ENCODE results near the gene ZNF837.

GRCh38 chr19:58380662-58381459, at the start of gene ZNF837:
- peak; percentile 28; the same call in 1 of the 2 replicates for TF ChIP-seq EP300 (IDR thresholded peaks at IDR 0.05; ENCODE audit: borderline replicate concordance)
- TF ChIP-seq TCF12 (IDR thresholded peaks at IDR 0.05; ENCODE audit: low read depth), result peak; percentile 83
- TF ChIP-seq FOXM1 (IDR thresholded peaks at IDR 0.05; ENCODE audit: borderline replicate concordance, low read depth), result peak; percentile 35; the same call in 1 of the 2 replicates
- TF ChIP-seq, protein P1, sequence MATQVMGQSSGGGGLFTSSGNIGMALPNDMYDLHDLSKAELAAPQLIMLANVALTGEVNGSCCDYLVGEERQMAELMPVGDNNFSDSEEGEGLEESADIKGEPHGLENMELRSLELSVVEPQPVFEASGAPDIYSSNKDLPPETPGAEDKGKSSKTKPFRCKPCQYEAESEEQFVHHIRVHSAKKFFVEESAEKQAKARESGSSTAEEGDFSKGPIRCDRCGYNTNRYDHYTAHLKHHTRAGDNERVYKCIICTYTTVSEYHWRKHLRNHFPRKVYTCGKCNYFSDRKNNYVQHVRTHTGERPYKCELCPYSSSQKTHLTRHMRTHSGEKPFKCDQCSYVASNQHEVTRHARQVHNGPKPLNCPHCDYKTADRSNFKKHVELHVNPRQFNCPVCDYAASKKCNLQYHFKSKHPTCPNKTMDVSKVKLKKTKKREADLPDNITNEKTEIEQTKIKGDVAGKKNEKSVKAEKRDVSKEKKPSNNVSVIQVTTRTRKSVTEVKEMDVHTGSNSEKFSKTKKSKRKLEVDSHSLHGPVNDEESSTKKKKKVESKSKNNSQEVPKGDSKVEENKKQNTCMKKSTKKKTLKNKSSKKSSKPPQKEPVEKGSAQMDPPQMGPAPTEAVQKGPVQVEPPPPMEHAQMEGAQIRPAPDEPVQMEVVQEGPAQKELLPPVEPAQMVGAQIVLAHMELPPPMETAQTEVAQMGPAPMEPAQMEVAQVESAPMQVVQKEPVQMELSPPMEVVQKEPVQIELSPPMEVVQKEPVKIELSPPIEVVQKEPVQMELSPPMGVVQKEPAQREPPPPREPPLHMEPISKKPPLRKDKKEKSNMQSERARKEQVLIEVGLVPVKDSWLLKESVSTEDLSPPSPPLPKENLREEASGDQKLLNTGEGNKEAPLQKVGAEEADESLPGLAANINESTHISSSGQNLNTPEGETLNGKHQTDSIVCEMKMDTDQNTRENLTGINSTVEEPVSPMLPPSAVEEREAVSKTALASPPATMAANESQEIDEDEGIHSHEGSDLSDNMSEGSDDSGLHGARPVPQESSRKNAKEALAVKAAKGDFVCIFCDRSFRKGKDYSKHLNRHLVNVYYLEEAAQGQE (IDR thresholded peaks at IDR 0.05; ENCODE audit: low read depth), result peak; percentile 29; the same call in 1 of the 2 replicates
- TF ChIP-seq TAF1 (IDR thresholded peaks at IDR 0.05; ENCODE audit: low read depth), result peak; percentile 98

Data from Ishikawa (cell line).